VCaP (cell line): ENCODE measurements around the gene IGDCC3.

ENCODE experiments used
- H3K27ac ChIP-seq: fragments of 450-650 bp; 2 replicates; pipeline ENCODE4 v1.5.1; 2017
- CTCF ChIP-seq: fragments of 450-650 bp; conservative IDR thresholded peaks from 2 replicates; pipeline ENCODE4 v1.5.1; 2017; ENCODE audit warnings: mild to moderate bottlenecking, moderate library complexity

The IGDCC3 gene

GRCh38 chr15:65289261-65289854 is 88.4 kb downstream of the IGDCC3 start:
- no peak for TF ChIP-seq CTCF
- H3K27ac ChIP-seq: no peak overlapping the region

GRCh38 chr15:65287520-65287855 is 90.3 kb downstream of the IGDCC3 start:
- TF ChIP-seq CTCF: no peak
- peak overlapping the region; percentile 92 for H3K27ac ChIP-seq

GRCh38 chr15:65286704-65287519 is 90.9 kb downstream of the IGDCC3 start, which contains the start of gene PARP16:
Gene PARP16, minus strand, starts transcription at chr15:65286883. Its CDS starts 457 bp downstream, at chr15:65286426.
- H3K27ac ChIP-seq: peak within 1 kb of the TSS; percentile 92

GRCh38 chr15:65286069-65286703 is 91.6 kb downstream of the IGDCC3 start:
- TF ChIP-seq CTCF: no peak
- H3K27ac ChIP-seq: peak overlapping the region; percentile 92

More at GRCh38 chr15:65286704-65287519, 90.9 kb downstream of the IGDCC3 start, which contains the start of gene PARP16:
- TF ChIP-seq CTCF: peak; percentile 48

GRCh38 chr15:65285291-65286068 is 92.3 kb downstream of the IGDCC3 start:
- H3K27ac ChIP-seq: peak overlapping the region; percentile 92
- no peak for TF ChIP-seq CTCF

DNA sequence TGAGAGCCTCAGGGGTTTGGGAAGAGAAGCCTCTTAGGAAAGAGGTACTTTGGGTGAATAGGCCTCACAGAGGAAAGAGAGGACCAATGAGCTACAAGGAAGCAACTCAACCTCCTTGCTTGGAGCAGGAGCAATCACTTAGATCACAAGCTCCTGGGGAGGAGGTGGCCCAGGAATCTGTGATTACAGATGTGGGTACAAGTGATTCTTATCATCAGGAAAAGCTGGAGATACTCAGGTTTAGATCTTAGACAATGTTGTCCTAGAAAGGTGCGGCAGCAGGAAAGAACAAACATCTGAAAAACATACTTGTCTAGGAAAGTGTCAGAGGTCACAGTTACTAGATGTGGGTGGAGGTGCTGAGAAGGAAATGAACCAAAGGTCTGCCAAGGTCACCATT is 99.3 kb downstream of the IGDCC3 start:
- H3K27ac ChIP-seq: no peak overlapping the region
- no peak for TF ChIP-seq CTCF
